ENCODE measurements around the gene FEZF2. TPM values are rescaled to one million over a fixed set of nuclear protein-coding genes. Genes with fewer than 3 reads are reported as not detected.

FEZF2 gene
- not detected in 2 replicates for total RNA-seq (2014; rRNA removed; shearing (Covaris generic))

- DNase-seq (ENCODE audit: low spot score), result no peak
These were observed at the start of gene FEZF2 for GRCh38 chr3:62373215-62373614. TSS of gene FEZF2 (minus strand) at chr3:62373550. CDS start at chr3:62372868, 682 bp downstream.

- no peak for DNase-seq (ENCODE audit: low spot score)
These were observed 47.9 kb upstream of the FEZF2 start for GRCh38 chr3:62421207-62421606.

- DNase-seq (ENCODE audit: low spot score), result no peak
These were observed 42.8 kb upstream of the FEZF2 start for GRCh38 chr3:62416144-62416543.

- no peak for DNase-seq (ENCODE audit: low spot score)
These were observed 42.0 kb upstream of the FEZF2 start for GRCh38 chr3:62415312-62415801.

GRCh38 chr3:62414786-62415185, 41.4 kb upstream of the FEZF2 start:
- no peak for DNase-seq (ENCODE audit: low spot score)

- no peak for DNase-seq (ENCODE audit: low spot score)
These were observed 40.3 kb upstream of the FEZF2 start for GRCh38 chr3:62413687-62414086.

GRCh38 chr3:62406945-62407344, 33.6 kb upstream of the FEZF2 start:
- DNase-seq (ENCODE audit: low spot score), result no peak

- DNase-seq (ENCODE audit: low spot score), result no peak
These were observed 32.2 kb upstream of the FEZF2 start for GRCh38 chr3:62405566-62405965.

GRCh38 chr3:62405135-62405534, 31.8 kb upstream of the FEZF2 start:
- DNase-seq (ENCODE audit: low spot score), result no peak

GRCh38 chr3:62404321-62404720, 31.0 kb upstream of the FEZF2 start:
- DNase-seq (ENCODE audit: low spot score), result no peak

- DNase-seq (ENCODE audit: low spot score), result no peak
These were observed 30.4 kb upstream of the FEZF2 start for GRCh38 chr3:62403765-62404164.

- DNase-seq (ENCODE audit: low spot score), result no peak
These were observed 19.4 kb upstream of the FEZF2 start for GRCh38 chr3:62392626-62393292.

- no peak for DNase-seq (ENCODE audit: low spot score)
These were observed 13.9 kb upstream of the FEZF2 start for GRCh38 chr3:62387251-62387650.

- DNase-seq (ENCODE audit: low spot score), result no peak
These were observed 6.0 kb upstream of the FEZF2 start for GRCh38 chr3:62379321-62379798.

- DNase-seq (ENCODE audit: low spot score), result no peak
These were observed 5.6 kb upstream of the FEZF2 start for GRCh38 chr3:62378921-62379320.

- no peak for DNase-seq (ENCODE audit: low spot score)
These were observed 5.0 kb upstream of the FEZF2 start for GRCh38 chr3:62378311-62378789.

GRCh38 chr3:62376906-62377877, 3.8 kb upstream of the FEZF2 start:
- DNase-seq (ENCODE audit: low spot score), result no peak

- DNase-seq (ENCODE audit: low spot score), result no peak
These were observed 3.0 kb upstream of the FEZF2 start for GRCh38 chr3:62376454-62376720.

- no peak for DNase-seq (ENCODE audit: low spot score)
These were observed 2.5 kb upstream of the FEZF2 start for GRCh38 chr3:62375655-62376453.

- no peak for DNase-seq (ENCODE audit: low spot score)
These were observed 1.2 kb upstream of the FEZF2 start for GRCh38 chr3:62374341-62375218.
